K562 (cell line): Measurements from ENCODE around the gene TLCD1. TPM values are rescaled to one million over a fixed set of nuclear protein-coding genes. Genes with fewer than 3 reads are reported as not detected.
A peak's percentile ranks its signal among the peaks of the same experiment; 100 is the strongest.

Source experiments
- BRD4 ChIP-seq: fragments of 200-600 bp; sonication (generic); IDR thresholded peaks from 2 replicates; pipeline ENCODE4 v1.6.1; 2017; ENCODE audit warnings: inconsistent platforms
- BRD9 ChIP-seq: fragments of 450-650 bp; IDR thresholded peaks from 2 replicates; pipeline ENCODE4 v1.6.1; 2018; ENCODE audit warnings: low read depth; ENCODE audit not compliant: partially characterized antibody
- DDX20 ChIP-seq: fragments of 450-650 bp; IDR thresholded peaks from 2 replicates; pipeline ENCODE4 v1.6.1; 2016; ENCODE audit warnings: missing genetic modification characterization, low read depth, mild to moderate bottlenecking, missing compliant biosample characterization, moderate library complexity
- DEAF1 ChIP-seq: fragments of 450-650 bp; formaldehyde crosslinking; IDR thresholded peaks from 2 replicates; pipeline ENCODE4 v1.4.0; 2020; ENCODE audit warnings: mild to moderate bottlenecking, moderate library complexity
- ELF4 ChIP-seq: fragments of 450-650 bp; formaldehyde crosslinking; IDR thresholded peaks from 2 replicates; pipeline ENCODE4 v1.4.0; 2022; ENCODE audit warnings: missing genetic modification characterization
- ESRRB ChIP-seq: fragments of 250-450 bp; sonication (Bioruptor Pico); IDR thresholded peaks from 2 replicates; pipeline ENCODE4 v1.5.0; 2020; ENCODE audit warnings: mild to moderate bottlenecking, moderate library complexity, borderline replicate concordance
- FOXA1 ChIP-seq: fragments of 450-650 bp; IDR thresholded peaks from 2 replicates; pipeline ENCODE4 v1.6.1; 2016; ENCODE audit warnings: mild to moderate bottlenecking, borderline replicate concordance
- GABPA ChIP-seq: fragments of 200-800 bp; sonication (Bioruptor generic); conservative IDR thresholded peaks from 2 replicates; pipeline ENCODE4 v1.6.1; 2016; ENCODE audit warnings: low read depth, missing genetic modification characterization, missing compliant biosample characterization
- HNRNPK ChIP-seq: fragments of 200-400 bp; formaldehyde crosslinking; IDR thresholded peaks from one replicate; pipeline ENCODE4 v1.6.1; 2018; ENCODE audit warnings: mild to moderate bottlenecking, low read depth, low read length; ENCODE audit not compliant: poor library complexity, severe bottlenecking
- KAT2B ChIP-seq: IDR thresholded peaks from one replicate; pipeline ENCODE4 v1.6.1; 2012; ENCODE audit warnings: low read depth, mild to moderate bottlenecking, control low read depth, inconsistent platforms, low read length, moderate library complexity
- KAT7 ChIP-seq: sonication (generic); formaldehyde crosslinking; IDR thresholded peaks from 2 replicates; pipeline ENCODE4 v1.8.0; 2022; ENCODE audit warnings: missing genetic modification reagents, mild to moderate bottlenecking, borderline replicate concordance
- KLF13 ChIP-seq: fragments of 450-650 bp; IDR thresholded peaks from 2 replicates; pipeline ENCODE4 v1.6.1; 2016; ENCODE audit warnings: missing genetic modification characterization, low read depth, mild to moderate bottlenecking, missing compliant biosample characterization, moderate library complexity, borderline replicate concordance
- NBN ChIP-seq: fragments of 450-650 bp; IDR thresholded peaks from 2 replicates; pipeline ENCODE4 v1.6.1; 2016; ENCODE audit warnings: low read depth, mild to moderate bottlenecking
- NCOA4 ChIP-seq: fragments of 450-650 bp; IDR thresholded peaks from 2 replicates; pipeline ENCODE4 v1.6.1; 2018; ENCODE audit warnings: mild to moderate bottlenecking; ENCODE audit not compliant: partially characterized antibody
- NR1H2 ChIP-seq: sonication (generic); formaldehyde crosslinking; IDR thresholded peaks from 2 replicates; pipeline ENCODE4 v1.4.0; 2020; ENCODE audit warnings: mild to moderate bottlenecking, missing genetic modification reagents
- RFX1 ChIP-seq: fragments of 450-650 bp; IDR thresholded peaks from 2 replicates; pipeline ENCODE4 v1.6.1; 2016; ENCODE audit warnings: mild to moderate bottlenecking, moderate library complexity
- SIRT6 ChIP-seq: IDR thresholded peaks from one replicate; pipeline ENCODE4 v1.6.1; 2012; ENCODE audit warnings: low read depth, mild to moderate bottlenecking, control low read depth, inconsistent platforms, low read length, moderate library complexity
- SMAD3 ChIP-seq: fragments of 450-650 bp; formaldehyde crosslinking; conservative IDR thresholded peaks from 2 replicates; pipeline ENCODE4 v1.4.0; 2020; ENCODE audit warnings: mild to moderate bottlenecking
- SREBF2 ChIP-seq: sonication (generic); formaldehyde crosslinking; IDR thresholded peaks from 2 replicates; pipeline ENCODE4 v1.4.0; 2020; ENCODE audit warnings: mild to moderate bottlenecking, missing genetic modification reagents
- STAT5A ChIP-seq: IDR thresholded peaks from 2 replicates; pipeline ENCODE4 v1.6.1; 2012; ENCODE audit warnings: low read length, inconsistent platforms, borderline replicate concordance
- TCF3 ChIP-seq: sonication (generic); formaldehyde crosslinking; IDR thresholded peaks from 2 replicates; pipeline ENCODE4 v1.4.0; 2020; ENCODE audit warnings: mild to moderate bottlenecking, missing genetic modification reagents
- TEAD4 ChIP-seq, 2 experiments: sonication (generic) in 1 of 2; formaldehyde crosslinking in 1 of 2; IDR thresholded peaks; 2 replicates each; pipeline versions ENCODE4 v1.6.1 to v1.8.0; 2012 to 2022; ENCODE audit warnings: borderline replicate concordance in 1 of 2, inconsistent platforms in 1 of 2, low read length in 1 of 2, mild to moderate bottlenecking in 1 of 2, missing genetic modification reagents in 1 of 2
- ZBTB17 ChIP-seq: fragments of 450-650 bp; formaldehyde crosslinking; IDR thresholded peaks from 2 replicates; pipeline ENCODE4 v1.4.0; 2020; ENCODE audit warnings: mild to moderate bottlenecking
- ZBTB7A ChIP-seq: IDR thresholded peaks from 2 replicates; pipeline ENCODE4 v1.6.1; 2011; ENCODE audit warnings: low read depth, mild to moderate bottlenecking, low read length, moderate library complexity, borderline replicate concordance; ENCODE audit not compliant: control insufficient read depth
- ZC3H8 ChIP-seq: fragments of 450-650 bp; IDR thresholded peaks from 2 replicates; pipeline ENCODE4 v1.6.1; 2017
- ZKSCAN8 ChIP-seq: fragments of 200-800 bp; sonication (Bioruptor generic); IDR thresholded peaks from 2 replicates; pipeline ENCODE4 v1.6.1; 2016; ENCODE audit warnings: missing genetic modification characterization, missing compliant biosample characterization
- ZNF354B ChIP-seq: fragments of 250-450 bp; sonication (Bioruptor Pico); IDR thresholded peaks from 2 replicates; pipeline ENCODE4 v1.4.0; 2020
- ZNF41 ChIP-seq: fragments of 250-450 bp; sonication (Bioruptor Pico); conservative IDR thresholded peaks from 2 replicates; pipeline ENCODE4 v1.4.0; 2020; ENCODE audit warnings: mild to moderate bottlenecking
- ZNF507 ChIP-seq: conservative IDR thresholded peaks from 2 replicates; pipeline ENCODE4 v1.6.1; 2017; ENCODE audit warnings: missing genetic modification characterization, missing compliant biosample characterization
- polyA plus RNA-seq, 8 experiments: library from polyadenylated mRNA; depleted of rRNA in 4 of 8; stranded (reverse) in 5 of 8; unstranded in 3 of 8; fragments of >200 nt; fragmentation: Nextera tagmentation in 2 of 8; fragmentation: Illumina TruSeq in 1 of 8; extraction: Ambion mirVana in 2 of 8; extraction: Trizol in 1 of 8; gene quantifications; 2 replicates each; pipeline versions ENCODE4 v1.2.1 to v1.2.3, GENCODE V29; 2011 to 2014; ENCODE audit warnings: inconsistent platforms in 1 of 8, missing spikeins in 1 of 8
- total RNA-seq, 7 experiments: library from RNA; depleted of rRNA in 6 of 7; stranded (reverse); fragments of >200 nt in 6 of 7; fragmentation: Illumina TruSeq in 2 of 7; extraction: Trizol in 2 of 7; gene quantifications; 2 replicates each; pipeline versions ENCODE4 v1.2.1 to v1.2.3, GENCODE V29; 2011 to 2021; ENCODE audit warnings: low replicate concordance in 1 of 7

Gene TLCD1
- total and polyA plus RNA-seq, 9 of the 15 experiments (the other 6 are each of a cell fraction or from before 2014, with no cell fraction given): 6.8 to 37.7 (median 21.7) TPM

GRCh38 chr17:28743243-28744103, 17.4 kb upstream of the TLCD1 start, which contains the start of gene TRAF4 (continued):
- TF ChIP-seq KLF13 (tag) (peak; percentile 98; the same call in 1 of the 2 replicates), NBN (no peak), ELF4 (CRISPR knock-in tag) (no peak), BRD9 (no peak), GABPA (tag) (peak; percentile 74), ZNF507 (tag) (no peak), NCOA4 (no peak), TEAD4 (IDR thresholded peaks at IDR 0.05; ENCODE audit: low read length) (peak; percentile 31; the same call in 1 of the 2 replicates), TEAD4 (CRISPR knock-in tag; IDR thresholded peaks at IDR 0.05; ENCODE audit: borderline replicate concordance) (no peak), SIRT6 (no peak), ZBTB17 (0 out of 2 replicates have a peak, but pooled peaks have one; percentile 45), RFX1 (no peak; the same call in 1 of the 2 replicates), SMAD3 (no peak), FOXA1 (no peak), STAT5A (no peak), BRD4 (no peak), ZC3H8 (no peak), SREBF2 (CRISPR knock-in tag) (no peak), DDX20 (tag) (no peak), NR1H2 (CRISPR knock-in tag) (no peak), TCF3 (CRISPR knock-in tag) (no peak), ZKSCAN8 (no peak), ZNF354B (CRISPR knock-in tag) (no peak), DEAF1 (CRISPR knock-in tag) (no peak), ZBTB7A (peak; percentile 82; the same call in 1 of the 2 replicates), ESRRB (no peak), KAT7 (CRISPR knock-in tag) (no peak), ZNF41 (no peak), KAT2B (no peak), HNRNPK (no peak)
